ENCODE results near the gene ANKRD31.

ANKRD31 gene, protein sequence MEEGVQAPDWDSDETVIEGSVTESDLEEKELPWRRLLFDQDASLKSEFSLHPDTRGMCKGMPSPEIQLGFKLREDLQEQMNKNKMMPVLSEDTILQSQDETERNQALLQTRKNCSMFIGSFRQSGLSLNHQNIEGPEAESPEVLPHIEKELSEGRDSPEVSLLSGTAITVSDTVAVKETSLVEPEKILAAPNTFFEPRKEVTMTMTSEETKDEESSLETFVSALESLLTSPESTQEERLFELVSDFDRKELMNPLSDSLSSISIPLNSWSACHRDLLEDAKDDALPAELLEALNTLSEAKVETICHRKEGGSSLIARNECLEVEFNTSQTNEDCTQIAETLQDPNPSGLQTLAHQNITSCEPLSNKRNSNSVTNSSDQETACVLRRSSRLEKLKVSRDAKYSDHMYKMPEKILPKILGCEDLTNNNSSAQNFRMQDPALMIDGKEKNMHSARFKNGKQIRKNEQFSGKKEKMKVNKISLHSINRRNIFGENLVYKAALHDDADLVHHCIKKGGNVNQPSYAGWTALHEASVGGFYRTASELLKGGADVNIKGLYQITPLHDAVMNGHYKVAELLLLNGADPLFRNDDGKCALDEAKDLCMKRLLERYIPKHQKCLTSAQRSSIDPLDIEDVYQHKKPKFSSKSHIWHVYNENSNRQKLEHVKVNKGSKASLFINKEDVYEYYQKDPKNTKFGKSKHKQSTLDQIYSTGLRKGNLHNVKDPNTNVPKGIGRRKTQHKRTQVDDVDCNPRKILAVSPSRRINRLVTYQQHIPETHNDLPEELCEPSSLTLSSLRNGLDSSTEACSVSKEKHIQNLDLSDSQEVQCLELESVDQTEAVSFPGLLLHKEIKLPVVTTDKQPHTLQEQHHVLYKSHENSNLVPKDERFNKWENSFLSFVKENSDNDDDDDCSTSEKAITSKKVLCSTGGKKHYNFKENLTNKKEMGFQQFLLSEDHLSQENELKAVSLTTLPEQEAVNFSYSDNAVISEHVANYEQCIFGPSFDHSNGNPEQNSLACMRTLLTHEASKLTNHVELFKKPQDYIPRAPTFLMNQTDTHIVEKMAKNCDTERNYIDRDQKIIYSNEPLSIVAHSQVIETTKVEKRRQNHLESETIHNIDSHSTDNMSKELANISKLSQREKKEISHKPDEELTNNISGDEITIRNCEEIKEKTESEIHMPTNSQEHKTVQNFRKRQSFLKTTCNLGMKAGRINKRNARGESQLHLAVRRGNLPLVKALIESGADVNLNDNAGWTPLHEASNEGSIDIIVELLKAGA (N-terminal part only)

DNA sequence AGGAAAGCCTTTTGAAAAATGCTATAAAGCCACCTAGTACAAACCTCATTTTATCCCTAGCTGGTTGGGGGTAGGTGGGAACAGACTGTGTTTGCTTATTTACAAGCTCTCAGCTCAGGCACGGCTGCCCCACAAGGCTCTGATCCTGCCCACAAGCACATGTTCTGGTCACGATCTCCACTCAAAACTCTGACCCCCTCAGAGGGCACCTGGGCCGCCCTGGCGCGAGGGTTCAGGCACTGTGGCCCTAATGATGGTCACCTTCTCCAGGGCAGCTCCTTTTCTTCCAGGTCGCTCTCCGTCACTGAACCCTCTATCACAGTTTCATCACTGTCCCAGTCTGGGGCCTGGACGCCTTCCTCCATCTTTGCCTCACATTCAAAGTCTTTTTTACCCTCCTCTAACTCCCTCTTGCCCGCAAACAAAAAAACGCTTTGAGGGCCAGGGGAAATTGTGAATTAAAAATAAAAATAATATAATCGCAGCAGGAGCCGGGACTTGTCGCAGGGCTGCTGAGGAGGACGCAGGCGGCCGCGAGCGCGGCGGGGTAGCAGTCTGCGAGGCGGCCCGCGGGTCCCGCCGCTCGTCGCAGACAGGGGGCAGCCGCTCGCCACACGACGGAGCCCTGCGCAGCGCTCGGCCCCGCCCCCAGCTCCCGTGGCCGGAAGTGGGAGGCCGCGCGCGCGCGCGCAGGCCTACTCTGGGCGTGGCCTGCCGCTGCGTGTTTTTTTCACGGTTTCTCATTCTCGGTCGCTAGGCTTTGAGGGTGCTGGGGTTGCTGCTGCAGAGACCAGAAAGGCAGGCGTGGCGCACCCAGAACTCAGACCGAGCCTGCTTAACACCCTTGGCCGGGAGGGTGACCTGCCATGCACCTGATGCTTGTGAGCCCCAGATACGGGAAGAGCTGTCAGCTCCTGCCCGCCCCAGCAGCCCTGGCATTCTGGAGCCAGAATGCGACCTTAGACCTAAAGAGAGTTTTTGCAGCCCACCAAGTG lies at the start of gene ANKRD31:
Gene ANKRD31, minus strand, starts transcription at position 557 of the 995 bp plus-strand sequence. Its CDS starts 192 bp downstream, at position 365.
- H3K9me3 ChIP-seq (ENCODE audit: control insufficient read depth in 5 of 5, low read length in 5 of 5): no peaks in the 10 kb centered on the region
- H3K27ac ChIP-seq (ENCODE audit: low read depth, low read length): peak within 1 kb of the TSS; percentile 61
- H3K4me1 ChIP-seq (ENCODE audit: control insufficient read depth in 5 of 5, insufficient read depth in 5 of 5, low read length in 5 of 5): peaks cover 0 to 15% (median 13%) of the 10 kb centered on the region in 5 donors
- H3K4me3 ChIP-seq (ENCODE audit: low read depth in 1 of 5, low read length in 5 of 5): peak within 1 kb of the TSS; percentile 80 to 95 (median 85)
- H3K9ac ChIP-seq (ENCODE audit: low read length in 5 of 5): peak within 1 kb of the TSS; percentile 4 to 89 (median 80)
- no peaks in the 10 kb centered on the region for H3K36me3 ChIP-seq (ENCODE audit: control insufficient read depth in 5 of 5, insufficient read depth in 5 of 5, low read length in 5 of 5)
- H3K27me3 ChIP-seq (ENCODE audit: control insufficient read depth in 5 of 5, insufficient read depth in 4 of 5, low read length in 5 of 5): no peaks in the 10 kb centered on the region

DNA sequence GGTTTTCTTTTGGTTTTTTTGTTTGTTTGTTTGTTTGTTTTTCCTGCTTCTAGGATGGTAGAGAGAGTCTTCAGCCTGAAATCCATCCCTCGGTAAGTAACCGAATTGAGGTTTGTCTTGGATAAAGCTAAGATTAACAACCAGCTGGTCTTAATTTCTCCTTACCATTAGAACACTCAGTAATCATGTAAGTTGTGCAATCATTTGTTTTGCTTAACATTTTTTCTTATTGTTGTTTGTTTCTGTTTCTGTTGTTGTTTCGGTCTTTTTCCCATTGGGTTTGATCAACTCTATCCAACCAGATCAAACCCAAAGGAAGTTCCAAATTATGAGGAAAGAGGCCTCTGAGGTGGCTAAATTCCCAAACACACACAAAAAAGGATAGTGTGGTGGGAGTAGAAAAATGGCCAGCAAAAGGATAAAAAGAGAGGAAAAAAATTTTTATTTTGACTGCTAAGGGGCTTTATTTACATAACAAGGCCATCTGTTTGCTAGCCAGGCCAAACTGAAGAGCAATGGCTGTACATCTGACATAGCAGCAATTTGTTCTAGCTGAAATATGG lies 49.6 kb upstream of the ANKRD31 start:
- H3K4me1 ChIP-seq (ENCODE audit: control insufficient read depth in 5 of 5, insufficient read depth in 5 of 5, low read length in 5 of 5): no peaks in the 10 kb centered on the region
- no peak overlapping the region for H3K9ac ChIP-seq (ENCODE audit: low read length in 5 of 5)
- no peaks in the 10 kb centered on the region for H3K27me3 ChIP-seq (ENCODE audit: control insufficient read depth in 5 of 5, insufficient read depth in 4 of 5, low read length in 5 of 5)
- no peak overlapping the region for H3K4me3 ChIP-seq (ENCODE audit: low read depth in 1 of 5, low read length in 5 of 5)
- H3K27ac ChIP-seq (ENCODE audit: low read depth, low read length): no peak overlapping the region
- H3K9me3 ChIP-seq (ENCODE audit: control insufficient read depth in 5 of 5, low read length in 5 of 5): peaks cover 0 to 2% (median 0%) of the 10 kb centered on the region in 5 donors
- H3K36me3 ChIP-seq (ENCODE audit: control insufficient read depth in 5 of 5, insufficient read depth in 5 of 5, low read length in 5 of 5): no peaks in the 10 kb centered on the region

DNA sequence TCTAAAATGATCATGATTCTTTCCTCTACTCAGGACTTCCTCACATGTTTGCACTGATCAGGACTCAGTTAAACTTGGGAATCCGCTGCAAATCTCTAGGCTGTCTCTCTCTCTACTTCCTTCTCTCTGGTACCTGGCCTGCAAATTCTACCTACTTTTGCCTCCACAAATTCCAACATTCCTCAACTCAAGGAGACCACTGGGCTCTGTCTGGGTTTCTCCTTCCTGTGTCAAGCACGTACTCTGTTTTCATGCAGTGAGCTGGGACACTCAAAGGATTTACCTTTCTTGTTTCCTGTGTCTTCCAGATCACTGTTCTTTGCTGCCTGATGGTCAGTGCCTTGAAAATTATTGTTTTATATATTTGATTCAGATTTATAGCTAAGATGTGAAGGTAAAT lies 45.9 kb upstream of the ANKRD31 start:
- no peaks in the 10 kb centered on the region for H3K4me1 ChIP-seq (ENCODE audit: control insufficient read depth in 5 of 5, insufficient read depth in 5 of 5, low read length in 5 of 5)
- H3K27me3 ChIP-seq (ENCODE audit: control insufficient read depth in 5 of 5, insufficient read depth in 4 of 5, low read length in 5 of 5): no peaks in the 10 kb centered on the region
- H3K9ac ChIP-seq (ENCODE audit: low read length in 5 of 5): no peak overlapping the region
- H3K9me3 ChIP-seq (ENCODE audit: control insufficient read depth in 5 of 5, low read length in 5 of 5): peaks cover 0 to 2% (median 0%) of the 10 kb centered on the region in 5 donors
- no peaks in the 10 kb centered on the region for H3K36me3 ChIP-seq (ENCODE audit: control insufficient read depth in 5 of 5, insufficient read depth in 5 of 5, low read length in 5 of 5)
- no peak overlapping the region for H3K4me3 ChIP-seq (ENCODE audit: low read depth in 1 of 5, low read length in 5 of 5)
- H3K27ac ChIP-seq (ENCODE audit: low read depth, low read length): no peak overlapping the region

DNA sequence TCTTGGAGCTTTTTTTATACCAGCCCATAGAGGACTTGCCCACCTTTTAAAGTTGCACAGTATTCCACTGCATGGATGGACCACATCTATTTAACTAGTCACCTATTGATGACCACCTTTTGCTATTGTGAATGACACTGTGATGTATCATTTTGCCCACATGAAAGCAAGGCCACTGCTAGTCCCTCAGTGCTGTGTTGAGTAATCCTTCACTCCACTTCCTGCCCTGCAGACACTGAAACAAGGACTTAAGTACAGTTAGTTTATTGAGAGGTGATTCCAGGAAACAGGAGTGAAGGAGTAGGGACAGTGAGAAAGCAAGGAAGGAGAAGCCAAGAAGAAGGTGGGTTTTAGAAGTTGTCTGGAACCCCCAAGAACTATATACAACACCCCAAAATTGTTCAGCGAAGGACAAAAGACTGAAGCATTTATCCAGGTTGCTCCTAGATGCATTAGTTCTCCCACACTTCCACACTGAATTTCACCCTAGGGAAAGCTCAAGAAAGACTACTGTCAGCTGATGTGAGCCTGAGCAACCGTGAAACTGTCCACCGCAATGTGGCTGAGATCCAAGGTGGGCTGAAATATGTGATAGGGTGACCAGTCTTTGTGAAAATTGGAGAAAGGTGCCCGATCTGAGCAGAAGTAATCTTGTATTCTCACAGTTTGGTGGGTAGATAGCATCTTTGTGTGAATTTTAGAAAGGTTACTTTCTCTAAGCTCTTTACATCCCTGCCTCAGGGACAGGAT lies 45.2 kb upstream of the ANKRD31 start:
- Histone ChIP-seq H3K4me3 (ENCODE audit: low read depth in 1 of 5, low read length in 5 of 5) (no peak overlapping the region), H3K9ac (ENCODE audit: low read length in 5 of 5) (no peak overlapping the region), H3K27me3 (ENCODE audit: control insufficient read depth in 5 of 5, insufficient read depth in 4 of 5, low read length in 5 of 5) (no peaks in the 10 kb centered on the region), H3K27ac (ENCODE audit: low read depth, low read length) (no peak overlapping the region), H3K4me1 (ENCODE audit: control insufficient read depth in 5 of 5, insufficient read depth in 5 of 5, low read length in 5 of 5) (no peaks in the 10 kb centered on the region), H3K9me3 (ENCODE audit: control insufficient read depth in 5 of 5, low read length in 5 of 5) (peaks cover 0 to under 1% (median 0%) of the 10 kb centered on the region in 5 donors), H3K36me3 (ENCODE audit: control insufficient read depth in 5 of 5, insufficient read depth in 5 of 5, low read length in 5 of 5) (no peaks in the 10 kb centered on the region)

DNA sequence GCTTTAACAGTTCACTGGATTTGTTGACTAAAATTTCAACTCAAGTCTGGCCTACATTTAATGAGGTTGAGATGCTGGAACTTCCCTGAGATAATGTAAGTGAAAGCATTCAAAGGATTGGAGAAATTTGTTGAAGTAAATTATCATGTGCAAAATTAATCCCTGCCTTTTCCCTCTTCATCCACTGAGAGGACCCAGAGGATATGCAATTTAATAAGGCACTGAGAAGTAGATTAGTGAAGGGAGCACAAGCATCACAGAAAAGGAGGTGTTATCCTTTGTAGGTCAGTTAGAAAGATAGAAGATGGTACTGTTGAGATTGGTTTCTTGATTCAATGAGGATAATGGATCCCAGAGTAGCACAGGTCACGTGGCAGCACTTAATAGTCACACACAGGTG lies 42.6 kb upstream of the ANKRD31 start:
- Histone ChIP-seq H3K9ac (ENCODE audit: low read length in 5 of 5) (no peak overlapping the region), H3K4me1 (ENCODE audit: control insufficient read depth in 5 of 5, insufficient read depth in 5 of 5, low read length in 5 of 5) (no peaks in the 10 kb centered on the region), H3K27ac (ENCODE audit: low read depth, low read length) (no peak overlapping the region)

DNA sequence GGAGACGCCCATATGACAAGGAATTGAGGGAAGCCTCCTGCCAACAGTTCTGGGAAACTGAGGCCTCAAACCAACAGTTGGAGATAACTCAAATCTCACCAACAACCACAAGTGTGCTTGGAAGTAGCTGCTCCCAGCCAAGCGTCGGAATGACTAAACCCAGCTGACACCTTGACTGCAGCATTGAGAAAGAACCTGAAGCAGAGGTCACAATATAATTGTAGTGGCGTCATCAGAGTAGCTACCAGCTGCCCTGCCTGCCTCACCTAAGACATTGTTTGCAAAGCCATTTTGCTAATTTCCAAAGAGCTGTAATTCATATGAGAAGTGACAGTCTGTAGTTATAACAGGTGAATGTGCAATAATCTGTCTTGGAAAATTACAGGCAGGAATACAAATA lies 40.8 kb upstream of the ANKRD31 start:
- Histone ChIP-seq H3K9ac (ENCODE audit: low read length in 5 of 5) (no peak overlapping the region), H3K4me1 (ENCODE audit: control insufficient read depth in 5 of 5, insufficient read depth in 5 of 5, low read length in 5 of 5) (no peaks in the 10 kb centered on the region), H3K27ac (ENCODE audit: low read depth, low read length) (no peak overlapping the region), H3K4me3 (ENCODE audit: low read depth in 1 of 5, low read length in 5 of 5) (no peak overlapping the region), H3K27me3 (ENCODE audit: control insufficient read depth in 5 of 5, insufficient read depth in 4 of 5, low read length in 5 of 5) (no peaks in the 10 kb centered on the region), H3K36me3 (ENCODE audit: control insufficient read depth in 5 of 5, insufficient read depth in 5 of 5, low read length in 5 of 5) (no peaks in the 10 kb centered on the region), H3K9me3 (ENCODE audit: control insufficient read depth in 5 of 5, low read length in 5 of 5) (no peaks in the 10 kb centered on the region)

More for the DNA sequence above, 42.6 kb upstream of the ANKRD31 start:
- H3K4me3 ChIP-seq (ENCODE audit: low read depth in 1 of 5, low read length in 5 of 5): no peak overlapping the region
- H3K36me3 ChIP-seq (ENCODE audit: control insufficient read depth in 5 of 5, insufficient read depth in 5 of 5, low read length in 5 of 5): no peaks in the 10 kb centered on the region
- no peaks in the 10 kb centered on the region for H3K27me3 ChIP-seq (ENCODE audit: control insufficient read depth in 5 of 5, insufficient read depth in 4 of 5, low read length in 5 of 5)
- no peaks in the 10 kb centered on the region for H3K9me3 ChIP-seq (ENCODE audit: control insufficient read depth in 5 of 5, low read length in 5 of 5)

DNA sequence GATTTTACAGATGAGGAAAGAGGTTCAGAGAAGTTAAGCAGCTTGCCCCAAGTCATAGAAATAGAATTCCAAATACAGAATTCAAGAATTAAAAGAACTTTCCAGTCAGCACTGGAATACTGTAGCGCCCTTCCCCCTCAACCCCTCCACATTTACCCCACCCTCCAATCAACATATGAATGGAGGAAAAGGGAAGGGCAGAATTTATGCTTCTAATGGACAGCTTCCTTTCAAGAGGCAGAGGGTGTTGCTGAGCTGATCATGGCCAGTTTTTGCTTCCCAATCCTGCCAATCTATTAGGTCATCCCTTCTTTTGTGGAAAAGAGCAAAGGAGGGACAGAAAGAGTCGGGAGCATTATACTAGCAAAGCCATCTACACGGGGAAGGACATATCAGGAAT lies 39.1 kb upstream of the ANKRD31 start:
- Histone ChIP-seq H3K4me3 (ENCODE audit: low read depth in 1 of 5, low read length in 5 of 5) (no peak overlapping the region), H3K36me3 (ENCODE audit: control insufficient read depth in 5 of 5, insufficient read depth in 5 of 5, low read length in 5 of 5) (no peaks in the 10 kb centered on the region), H3K9ac (ENCODE audit: low read length in 5 of 5) (no peak overlapping the region), H3K27me3 (ENCODE audit: control insufficient read depth in 5 of 5, insufficient read depth in 4 of 5, low read length in 5 of 5) (no peaks in the 10 kb centered on the region), H3K4me1 (ENCODE audit: control insufficient read depth in 5 of 5, insufficient read depth in 5 of 5, low read length in 5 of 5) (no peaks in the 10 kb centered on the region), H3K9me3 (ENCODE audit: control insufficient read depth in 5 of 5, low read length in 5 of 5) (no peaks in the 10 kb centered on the region), H3K27ac (ENCODE audit: low read depth, low read length) (no peak overlapping the region)

DNA sequence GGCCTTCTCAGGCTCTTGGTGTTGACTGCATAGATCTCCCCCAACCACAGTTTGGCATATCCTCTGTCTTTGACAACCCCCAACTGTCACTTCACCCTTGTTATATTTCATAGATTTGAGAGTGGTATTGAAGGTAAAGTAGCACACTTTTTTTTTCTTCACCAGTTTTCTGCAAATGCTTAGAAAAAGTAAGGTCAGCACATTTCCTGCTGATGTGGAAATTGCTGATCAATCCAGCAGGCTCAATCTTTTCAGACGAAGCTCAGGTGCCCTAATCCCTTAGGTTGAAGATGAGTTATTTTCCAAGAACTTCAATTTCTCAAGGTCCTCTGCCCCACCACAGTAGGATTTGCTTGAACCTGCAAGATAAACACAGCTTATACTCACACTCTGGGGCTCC lies 38.5 kb upstream of the ANKRD31 start:
- Histone ChIP-seq H3K36me3 (ENCODE audit: control insufficient read depth in 5 of 5, insufficient read depth in 5 of 5, low read length in 5 of 5) (no peaks in the 10 kb centered on the region), H3K9ac (ENCODE audit: low read length in 5 of 5) (no peak overlapping the region), H3K9me3 (ENCODE audit: control insufficient read depth in 5 of 5, low read length in 5 of 5) (no peaks in the 10 kb centered on the region)

More for the DNA sequence above, 38.5 kb upstream of the ANKRD31 start:
- H3K4me1 ChIP-seq (ENCODE audit: control insufficient read depth in 5 of 5, insufficient read depth in 5 of 5, low read length in 5 of 5): no peaks in the 10 kb centered on the region
- H3K27ac ChIP-seq (ENCODE audit: low read depth, low read length): no peak overlapping the region
- no peaks in the 10 kb centered on the region for H3K27me3 ChIP-seq (ENCODE audit: control insufficient read depth in 5 of 5, insufficient read depth in 4 of 5, low read length in 5 of 5)
- H3K4me3 ChIP-seq (ENCODE audit: low read depth in 1 of 5, low read length in 5 of 5): no peak overlapping the region

Data from subcutaneous abdominal adipose tissue (tissue), 5 donors.